Ascending aorta (tissue), 2 donors: ENCODE data around the gene NBEA. TPM values are rescaled to one million over a fixed set of nuclear protein-coding genes. Genes with fewer than 3 reads are reported as not detected.
"Not testable (repeated sequence)": the region's sequence is repeated elsewhere in the genome, so short reads cannot be mapped to it uniquely, and the experiment has no call there.

Source experiments
- DNase-seq, 2 donors: peaks; one replicate each; pipeline ENCODE4 v3.0.0-alpha.2; 2019; ENCODE audit warnings: low spot score in 2 of 2
- H3K27ac ChIP-seq, 2 donors: fragments of 200-600 bp; sonication (generic); one replicate each; pipeline ENCODE4 v1.5.1; 2016 to 2017; ENCODE audit warnings: mild to moderate bottlenecking in 1 of 2
- H3K27me3 ChIP-seq: fragments of 200-600 bp; sonication (generic); one replicate; pipeline ENCODE4 v1.5.1; 2017
- H3K36me3 ChIP-seq, 2 donors: fragments of 200-600 bp; sonication (generic); one replicate each; pipeline ENCODE4 v1.5.1; 2016
- H3K4me1 ChIP-seq, 2 donors: fragments of 200-600 bp; sonication (generic); one replicate each; pipeline ENCODE4 v1.5.1; 2016 to 2017; ENCODE audit warnings: mild to moderate bottlenecking in 1 of 2
- H3K4me3 ChIP-seq, 2 donors: fragments of 200-600 bp; sonication (generic); one replicate each; pipeline ENCODE4 v1.5.1; 2016 to 2017; ENCODE audit warnings: mild to moderate bottlenecking in 1 of 2
- H3K9me3 ChIP-seq, 2 donors: fragments of 200-600 bp; sonication (generic); one replicate each; pipeline ENCODE4 v1.5.1; 2016
- intact Hi-C: fragments of 100-400 bp; cut with DNase I; formaldehyde crosslinking; loops from one replicate; pipeline ENCODE4 v1.15.1; 2023
- total RNA-seq: library from RNA; depleted of rRNA; stranded (reverse); fragments of >200 nt; gene quantifications from one replicate; pipeline ENCODE4 v1.1.0, GENCODE V29; 2016
- TF ChIP-seq, protein P1 (sequence below), 3 experiments: fragments of 200-600 bp in 2 of 3; fragments of 450-650 bp in 1 of 3; sonication (generic) in 2 of 3; IDR thresholded peaks; one replicate each; pipeline ENCODE4 v1.5.1; 2016 to 2019; ENCODE audit warnings: antibody characterized with exemption in 3 of 3, mild to moderate bottlenecking in 1 of 3, moderate library complexity in 1 of 3

Gene NBEA
- total RNA-seq, 1 donor from 2014 or later: 1.6 TPM

DNA sequence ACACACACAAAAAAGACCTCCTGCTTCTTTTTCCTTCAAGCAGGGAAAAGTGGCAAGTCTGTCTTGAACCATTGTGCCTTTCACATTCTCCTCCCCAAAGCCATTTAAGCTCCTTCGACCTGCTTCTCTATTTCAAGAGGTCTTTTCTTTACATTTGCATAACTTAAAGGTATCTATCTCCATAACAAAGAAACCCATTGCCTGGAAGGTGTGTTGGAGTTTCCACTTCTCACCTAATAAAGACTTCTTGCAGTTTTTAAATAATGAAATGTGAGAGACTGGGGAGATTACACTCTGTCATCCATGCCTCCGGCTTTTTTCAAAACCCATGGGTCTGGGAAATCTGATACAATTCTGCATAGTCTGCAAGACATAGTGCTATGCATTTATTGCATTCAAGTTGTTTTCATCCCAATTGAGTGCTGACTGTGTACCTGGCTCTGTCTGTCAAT lies 41.8 kb upstream of the NBEA start:
- DNase-seq: no peak
- H3K4me1 ChIP-seq: no peaks in the 10 kb centered on the region
- TF ChIP-seq, protein P1, sequence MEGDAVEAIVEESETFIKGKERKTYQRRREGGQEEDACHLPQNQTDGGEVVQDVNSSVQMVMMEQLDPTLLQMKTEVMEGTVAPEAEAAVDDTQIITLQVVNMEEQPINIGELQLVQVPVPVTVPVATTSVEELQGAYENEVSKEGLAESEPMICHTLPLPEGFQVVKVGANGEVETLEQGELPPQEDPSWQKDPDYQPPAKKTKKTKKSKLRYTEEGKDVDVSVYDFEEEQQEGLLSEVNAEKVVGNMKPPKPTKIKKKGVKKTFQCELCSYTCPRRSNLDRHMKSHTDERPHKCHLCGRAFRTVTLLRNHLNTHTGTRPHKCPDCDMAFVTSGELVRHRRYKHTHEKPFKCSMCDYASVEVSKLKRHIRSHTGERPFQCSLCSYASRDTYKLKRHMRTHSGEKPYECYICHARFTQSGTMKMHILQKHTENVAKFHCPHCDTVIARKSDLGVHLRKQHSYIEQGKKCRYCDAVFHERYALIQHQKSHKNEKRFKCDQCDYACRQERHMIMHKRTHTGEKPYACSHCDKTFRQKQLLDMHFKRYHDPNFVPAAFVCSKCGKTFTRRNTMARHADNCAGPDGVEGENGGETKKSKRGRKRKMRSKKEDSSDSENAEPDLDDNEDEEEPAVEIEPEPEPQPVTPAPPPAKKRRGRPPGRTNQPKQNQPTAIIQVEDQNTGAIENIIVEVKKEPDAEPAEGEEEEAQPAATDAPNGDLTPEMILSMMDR (IDR thresholded peaks at IDR 0.05): no peak
- no peaks in the 10 kb centered on the region for H3K9me3 ChIP-seq
- no peaks in the 10 kb centered on the region for H3K27me3 ChIP-seq
- intact Hi-C loops: no loop called here
- H3K27ac ChIP-seq: no peak overlapping the region
- H3K4me3 ChIP-seq: no peak overlapping the region
- no peaks in the 10 kb centered on the region for H3K36me3 ChIP-seq

DNA sequence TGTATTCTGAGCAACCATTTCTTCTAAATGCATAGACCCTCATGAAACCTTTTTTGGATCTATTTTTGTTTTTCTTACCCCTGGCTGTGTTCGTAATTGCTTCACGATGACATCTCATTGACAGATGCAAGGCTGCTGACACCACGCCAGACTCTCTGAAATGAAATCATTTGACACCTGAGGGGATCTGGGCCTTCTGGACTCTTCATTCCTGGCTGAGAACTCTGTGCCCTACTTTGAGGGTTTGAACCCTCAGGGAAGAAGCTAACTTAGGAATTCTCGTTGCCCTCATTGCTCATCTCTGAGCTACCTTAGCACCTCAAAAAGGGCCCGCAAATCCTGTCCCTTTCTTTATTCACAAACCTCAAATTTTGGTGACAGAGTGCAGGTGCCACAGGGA lies 40.5 kb upstream of the NBEA start:
- no peak overlapping the region for H3K4me3 ChIP-seq
- H3K4me1 ChIP-seq: no peaks in the 10 kb centered on the region
- H3K36me3 ChIP-seq: no peaks in the 10 kb centered on the region
- H3K27me3 ChIP-seq: no peaks in the 10 kb centered on the region
- intact Hi-C loops: no loop called here
- DNase-seq: no peak
- TF ChIP-seq, protein P1 (IDR thresholded peaks at IDR 0.05): no peak
- no peaks in the 10 kb centered on the region for H3K9me3 ChIP-seq
- H3K27ac ChIP-seq: no peak overlapping the region

DNA sequence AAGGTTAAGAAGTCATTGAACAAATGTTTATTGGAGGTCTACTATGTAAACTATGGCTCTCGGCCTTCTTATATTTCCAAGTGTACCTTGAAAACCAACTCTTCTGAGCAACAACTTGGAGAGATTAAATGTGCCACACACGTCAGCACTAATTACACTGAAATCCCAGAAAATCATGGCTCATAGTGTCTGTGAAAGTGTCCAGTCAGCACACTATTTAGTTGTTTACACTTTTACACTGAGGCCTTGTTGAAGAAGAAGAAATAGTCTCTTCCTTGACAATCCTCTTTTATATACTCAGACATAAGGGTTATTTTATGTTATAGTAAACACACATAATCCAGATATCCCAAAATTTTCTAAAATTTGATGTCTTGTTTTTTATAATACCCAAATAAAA lies 30.9 kb upstream of the NBEA start:
- Histone ChIP-seq H3K9me3 (no peaks in the 10 kb centered on the region), H3K4me3 (no peak overlapping the region), H3K27ac (no peak overlapping the region), H3K27me3 (no peaks in the 10 kb centered on the region), H3K36me3 (no peaks in the 10 kb centered on the region), H3K4me1 (no peaks in the 10 kb centered on the region)
- no peak for DNase-seq
- TF ChIP-seq, protein P1 (IDR thresholded peaks at IDR 0.05): no peak
- intact Hi-C loops: no loop called here

DNA sequence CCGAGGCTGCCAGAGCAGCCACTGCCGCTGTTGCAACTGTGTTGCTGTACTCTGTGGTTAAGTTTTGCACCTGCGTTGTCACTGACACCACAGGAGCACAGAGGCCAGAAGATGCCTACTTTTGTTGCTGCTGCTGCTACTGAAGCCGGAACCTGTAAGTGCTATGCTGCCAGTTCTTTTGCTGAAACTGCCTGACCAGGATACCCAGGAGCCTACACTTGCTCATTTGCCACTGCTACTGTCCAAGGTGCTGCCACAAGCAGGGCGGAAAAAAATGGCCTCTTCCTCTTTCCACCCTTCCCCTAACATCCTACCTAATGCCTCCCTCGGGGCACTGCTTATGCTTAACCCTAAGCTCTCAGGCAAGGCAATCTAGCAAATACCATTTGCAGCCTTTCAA lies 29.0 kb upstream of the NBEA start:
- H3K27me3 ChIP-seq: no peaks in the 10 kb centered on the region
- intact Hi-C loops: no loop called here
- H3K27ac ChIP-seq: no peak overlapping the region
- no peaks in the 10 kb centered on the region for H3K9me3 ChIP-seq
- H3K36me3 ChIP-seq: no peaks in the 10 kb centered on the region
- DNase-seq: no peak
- H3K4me1 ChIP-seq: no peaks in the 10 kb centered on the region
- no peak overlapping the region for H3K4me3 ChIP-seq
- TF ChIP-seq, protein P1 (IDR thresholded peaks at IDR 0.05): no peak

DNA sequence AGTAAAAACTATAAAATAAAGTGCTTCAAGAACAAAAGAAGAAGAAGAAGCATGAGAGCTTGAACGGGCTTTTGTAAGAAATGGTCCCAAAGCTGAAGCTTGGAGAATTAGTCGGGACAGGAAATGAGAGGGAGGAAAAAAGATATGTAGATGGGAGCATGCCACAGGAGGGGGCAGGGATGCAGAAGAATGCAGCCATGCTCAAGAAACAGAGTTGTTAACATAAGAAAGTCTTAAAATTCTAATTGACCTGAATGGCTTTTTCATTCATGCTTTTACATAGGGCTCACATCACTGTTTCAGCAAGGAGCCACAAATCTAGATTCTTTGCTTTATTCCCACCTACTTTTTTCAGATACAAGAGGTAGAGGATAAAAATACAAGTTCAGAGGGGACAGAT lies 27.7 kb upstream of the NBEA start:
- Histone ChIP-seq H3K9me3 (no peaks in the 10 kb centered on the region), H3K27ac (no peak overlapping the region), H3K4me3 (no peak overlapping the region), H3K27me3 (no peaks in the 10 kb centered on the region), H3K4me1 (no peaks in the 10 kb centered on the region), H3K36me3 (no peaks in the 10 kb centered on the region)
- no peak for DNase-seq
- intact Hi-C loops: no loop called here
- TF ChIP-seq, protein P1 (IDR thresholded peaks at IDR 0.05): no peak

DNA sequence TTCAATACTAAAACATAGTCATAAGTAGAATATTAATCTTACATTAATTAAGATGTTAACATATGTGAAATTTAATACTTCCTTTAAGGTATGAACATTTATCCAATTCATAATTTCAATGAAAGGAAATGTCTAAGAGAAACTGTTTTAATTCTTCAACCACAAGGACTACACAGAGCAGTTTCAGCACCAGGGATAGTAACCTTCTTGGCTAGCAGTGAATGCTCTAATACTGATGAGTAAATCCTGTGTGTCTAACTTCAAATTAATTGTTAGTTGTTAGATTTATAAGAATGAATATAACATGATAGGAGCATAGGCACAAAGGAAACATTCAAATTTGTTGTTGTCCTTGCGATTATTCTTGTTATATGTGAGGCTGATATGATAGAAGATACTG lies 15.6 kb upstream of the NBEA start:
- TF ChIP-seq, protein P1 (IDR thresholded peaks at IDR 0.05): no peak
- intact Hi-C loops: no loop called here
- no peaks in the 10 kb centered on the region for H3K4me1 ChIP-seq
- no peaks in the 10 kb centered on the region for H3K9me3 ChIP-seq
- no peaks in the 10 kb centered on the region for H3K36me3 ChIP-seq
- H3K27me3 ChIP-seq: no peaks in the 10 kb centered on the region
- H3K4me3 ChIP-seq: no peak overlapping the region
- H3K27ac ChIP-seq: no peak overlapping the region
- no peak for DNase-seq

DNA sequence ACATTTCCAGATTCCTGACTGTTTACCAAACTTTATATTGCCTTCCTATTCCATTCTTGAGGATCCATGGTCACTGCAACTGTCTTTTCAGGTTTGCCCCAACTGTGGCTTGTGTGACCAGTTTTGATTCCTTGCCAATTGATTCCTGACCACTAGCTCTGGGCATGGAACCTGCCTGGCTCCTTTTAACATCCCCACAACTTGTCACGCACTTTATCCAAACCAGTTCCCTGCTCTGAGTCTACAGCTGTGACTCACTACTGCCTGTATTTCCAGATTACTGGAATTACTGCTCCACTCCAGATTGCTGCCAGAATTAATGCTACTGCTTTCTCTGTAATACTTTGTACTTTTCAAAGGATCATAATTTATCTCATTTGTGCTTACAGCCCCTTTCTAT lies 13.4 kb upstream of the NBEA start:
- intact Hi-C loops, H3K36me3 ChIP-seq, DNase-seq, H3K4me3 ChIP-seq, H3K27me3 ChIP-seq, H3K27ac ChIP-seq, H3K4me1 ChIP-seq, H3K9me3 ChIP-seq: not testable (repeated sequence)
